Central memory CD4-positive, alpha-beta T cell (primary cell): ENCODE measurements around the gene RABIF.
"Not testable (repeated sequence)": the region's sequence is repeated elsewhere in the genome, so short reads cannot be mapped to it uniquely, and the experiment has no call there.

Experiments used
- DNase-seq: peaks from one replicate; pipeline ENCODE4 v3.0.0; 2022

Gene RABIF

DNA sequence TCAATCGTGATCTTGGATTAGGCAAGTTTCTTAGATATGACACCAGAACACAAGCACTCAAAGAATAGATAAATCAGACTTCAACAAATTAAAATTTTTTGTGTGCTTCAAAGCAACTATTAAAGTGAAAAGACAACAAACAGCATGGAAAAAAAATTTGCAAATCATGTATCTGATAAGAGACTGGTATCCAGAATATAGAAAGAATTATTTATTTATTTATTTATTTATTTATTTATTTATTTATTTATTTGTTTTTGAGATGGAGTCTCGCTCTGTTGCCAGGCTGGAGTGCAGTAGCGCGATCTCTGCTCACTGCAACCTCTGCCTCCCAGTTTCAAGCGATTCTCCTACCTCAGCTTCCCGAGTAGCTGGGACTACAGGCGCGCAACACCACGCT is 59.7 kb downstream of the RABIF start:
- DNase-seq, result not testable (repeated sequence)
